ENCODE results near the gene SLC35E4.
"Not testable (repeated sequence)": the region's sequence is repeated elsewhere in the genome, so short reads cannot be mapped to it uniquely, and the experiment has no call there.

SLC35E4 gene

GRCh38 chr22:30646518-30647160 is 11.1 kb downstream of the SLC35E4 start:
- DNase-seq: peak in 1 of 10 donors; percentile 81
- intact Hi-C loops (cut with DNase I): no loop called here

DNA sequence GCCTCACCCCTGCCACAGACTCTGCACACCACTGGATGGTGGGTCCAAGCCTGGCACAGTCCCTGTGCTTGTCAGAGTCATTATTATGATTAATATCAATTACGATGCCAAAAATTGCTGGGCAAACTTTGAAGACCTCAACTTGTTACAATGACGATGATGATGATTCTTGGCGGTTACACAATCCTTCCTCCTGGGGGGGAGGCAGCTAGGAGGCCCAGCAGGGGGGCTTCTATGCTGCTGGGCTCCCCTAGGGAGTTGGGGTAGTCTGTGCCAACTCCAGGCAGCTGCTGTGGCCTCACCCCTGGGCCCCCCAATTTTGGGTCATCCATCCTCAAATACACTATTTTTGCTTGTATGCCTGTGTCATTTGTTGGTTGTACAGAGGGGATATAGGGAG is 12.0 kb downstream of the SLC35E4 start:
- intact Hi-C loops (cut with DNase I): no loop called here
- DNase-seq: peak in 1 of 10 donors; percentile 43

DNA sequence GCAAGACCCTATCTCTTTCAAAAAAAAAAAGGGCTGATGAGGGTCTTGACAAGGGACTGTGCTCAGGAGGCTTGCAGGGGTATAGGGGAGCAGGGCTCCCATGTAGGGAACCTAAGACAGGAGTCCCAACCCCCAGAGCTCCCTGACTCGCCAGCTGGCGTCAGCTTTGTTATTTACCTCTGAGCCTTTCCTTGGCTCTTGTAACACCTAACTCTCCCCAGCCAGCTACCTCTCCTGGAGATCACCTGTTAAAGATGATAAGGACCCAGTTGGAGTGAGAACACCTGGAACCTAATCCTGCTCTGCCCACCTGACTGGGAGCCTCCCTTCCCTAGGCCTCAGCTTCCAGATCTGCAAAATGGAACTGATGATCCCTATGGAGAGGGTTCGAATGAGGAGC is 13.2 kb downstream of the SLC35E4 start:
- peak in 1 of 10 donors; percentile 24 for DNase-seq
- intact Hi-C loops (cut with DNase I): no loop called here

- DNase-seq: peak in 3 of 10 donors; percentile 38 to 88 (median 71)
- intact Hi-C loops (cut with DNase I): no loop called here
Measured at GRCh38 chr22:30649430-30650007, 13.9 kb downstream of the SLC35E4 start.

DNA sequence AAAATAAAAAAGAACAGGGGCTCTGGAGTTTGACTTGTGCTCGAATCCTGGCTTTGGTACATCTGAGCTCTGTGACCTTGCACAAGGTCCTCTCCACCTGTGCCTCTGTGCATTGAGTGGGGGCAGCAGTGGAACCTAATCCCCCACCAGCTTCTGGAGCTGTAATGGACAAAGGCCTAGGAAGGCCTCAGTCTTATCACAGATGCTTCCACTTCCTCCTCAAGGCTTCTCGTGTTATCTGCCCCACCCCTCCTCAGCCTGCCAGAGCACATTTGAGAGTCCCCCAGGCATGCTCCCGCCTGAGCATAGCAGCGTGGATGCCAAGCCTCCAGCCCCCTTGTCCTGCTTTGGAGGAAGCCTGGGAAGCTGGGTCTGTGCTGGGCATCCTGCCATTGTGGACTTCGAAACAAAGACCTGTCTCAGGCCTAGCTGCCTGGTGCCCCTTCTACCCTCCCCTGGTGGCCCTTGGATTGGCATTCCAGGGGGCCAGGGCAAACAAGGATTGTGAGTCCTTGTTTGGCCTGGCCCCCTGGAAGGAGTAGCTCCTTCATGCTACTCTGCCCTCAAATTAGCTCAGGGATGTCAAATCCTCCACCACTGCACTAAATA is 15.0 kb downstream of the SLC35E4 start:
- DNase-seq: peak; percentile 50 to 94 (median 71)

DNA sequence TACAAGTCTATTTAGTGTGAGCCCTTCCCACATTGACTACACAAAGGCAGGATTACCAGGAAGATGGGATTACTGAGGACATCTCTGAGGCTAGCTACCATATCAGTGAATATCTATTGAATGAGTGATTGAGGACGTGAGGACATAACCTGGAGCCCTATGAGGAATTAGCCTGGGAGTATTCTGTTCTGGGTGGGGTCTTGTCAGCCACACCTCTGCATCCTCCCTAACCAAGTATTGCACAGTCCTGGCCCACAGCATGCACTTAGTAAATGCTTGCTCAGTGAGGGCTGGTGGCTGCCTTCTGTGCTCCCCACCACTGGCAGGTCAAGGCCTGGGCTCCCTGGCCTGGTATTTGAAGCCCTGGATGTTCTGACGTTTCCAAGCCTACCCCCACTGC is 17.3 kb downstream of the SLC35E4 start:
- intact Hi-C loops (cut with DNase I): no loop called here
- peak in 1 of 10 donors; percentile 47 for DNase-seq

More for the DNA sequence above, 15.0 kb downstream of the SLC35E4 start:
- intact Hi-C loops (cut with DNase I): no loop called here

GRCh38 chr22:30654361-30654760 is 18.8 kb downstream of the SLC35E4 start:
- intact Hi-C loops (cut with DNase I): no loop called here
- DNase-seq: peak in 1 of 10 donors; percentile 48

GRCh38 chr22:30655532-30655931 is 20.0 kb downstream of the SLC35E4 start:
- DNase-seq: no peak
- intact Hi-C loops (cut with DNase I): no loop called here

DNA sequence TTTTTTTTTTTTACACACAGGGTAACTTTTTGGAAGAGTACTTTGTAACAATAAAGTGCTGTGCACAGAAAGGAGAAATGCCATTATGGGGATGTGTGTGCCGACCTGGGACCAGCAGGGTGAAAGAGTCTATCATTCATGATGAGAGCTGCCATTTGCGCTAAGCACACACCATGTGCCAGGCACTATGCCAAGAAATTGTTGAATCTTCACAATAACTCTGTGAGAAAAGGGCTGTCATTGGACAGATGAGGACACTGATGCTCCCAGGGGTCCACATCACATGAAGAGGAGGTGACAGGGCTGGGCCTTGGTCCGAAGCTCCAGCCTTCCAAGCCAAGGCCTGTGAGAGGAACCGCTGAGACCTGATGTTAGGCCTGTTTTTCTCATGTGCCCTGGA is 26.5 kb downstream of the SLC35E4 start:
- peak in 2 of 10 donors; percentile 35 to 49 for DNase-seq
- intact Hi-C loops (cut with DNase I): no loop called here

DNA sequence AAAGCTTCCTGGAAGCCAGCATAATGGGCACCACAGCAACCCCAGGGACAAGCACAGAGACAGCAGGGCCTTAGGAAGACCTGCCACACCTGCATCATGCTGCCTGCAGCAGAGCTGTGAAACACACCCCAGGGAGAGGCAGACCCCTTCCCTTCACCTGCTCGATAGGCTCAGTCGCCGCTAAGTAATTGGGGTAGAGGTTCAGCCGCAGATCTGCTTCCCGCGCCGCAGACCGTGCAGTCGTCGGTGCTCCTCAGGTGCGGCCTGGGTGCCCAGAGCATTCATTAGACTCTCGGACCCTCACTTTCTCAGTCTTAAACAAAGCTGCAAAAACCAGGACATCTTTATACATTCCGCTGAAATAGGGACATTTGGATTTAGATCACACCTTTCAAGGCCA is 29.2 kb downstream of the SLC35E4 start:
- DNase-seq: peak in 1 of 10 donors; percentile 64
- intact Hi-C loops (cut with DNase I): no loop called here

DNA sequence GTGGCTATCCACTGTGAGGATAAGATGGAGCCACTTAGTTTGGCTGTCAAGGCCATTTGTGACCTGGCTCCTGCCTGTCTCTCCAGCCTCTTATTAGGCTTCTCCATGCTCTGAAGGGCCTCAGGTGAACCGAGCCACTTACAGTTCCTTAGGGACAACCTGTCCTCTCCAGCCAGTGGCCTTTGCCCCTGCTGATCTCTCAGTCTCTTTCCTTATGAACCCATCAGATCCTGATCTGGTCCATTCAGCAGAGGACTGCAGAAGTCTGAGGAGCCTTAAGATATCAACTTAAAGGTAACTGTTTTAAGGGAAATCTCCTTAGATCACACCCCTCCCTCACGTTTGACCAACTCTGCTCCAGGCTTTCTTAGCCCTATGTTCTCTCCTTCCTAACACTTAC is 29.7 kb downstream of the SLC35E4 start:
- intact Hi-C loops (cut with DNase I): no loop called here
- peak in 1 of 10 donors; percentile 32 for DNase-seq

GRCh38 chr22:30665786-30666185 is 30.2 kb downstream of the SLC35E4 start:
- intact Hi-C loops (cut with DNase I): no loop called here

DNA sequence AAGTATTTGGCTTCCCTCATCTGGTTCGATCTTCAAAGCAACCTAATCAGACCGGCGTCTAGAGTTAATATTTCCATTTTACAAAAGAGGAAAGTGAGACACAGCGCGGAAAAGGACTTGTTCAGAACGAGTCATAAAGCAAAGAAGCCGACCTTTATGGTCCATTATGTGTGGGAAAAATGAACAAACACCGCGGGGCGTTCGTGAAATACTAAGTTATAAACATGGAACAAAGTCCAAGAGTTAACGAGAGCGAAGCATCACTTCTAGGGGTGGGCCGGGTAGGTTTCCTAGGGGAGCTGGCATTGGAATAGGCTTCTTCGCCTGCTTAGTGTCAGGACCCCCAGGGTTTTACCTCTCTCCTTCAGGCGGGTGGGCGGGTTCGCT is 31.5 kb downstream of the SLC35E4 start:
- no peak for DNase-seq
- intact Hi-C loops (cut with DNase I): no loop called here

More at GRCh38 chr22:30665786-30666185, 30.2 kb downstream of the SLC35E4 start:
- no peak for DNase-seq

GRCh38 chr22:30667494-30668385 is 32.2 kb downstream of the SLC35E4 start, which contains the start of gene DUSP18:
Gene DUSP18, minus strand, starts transcription at chr22:30667875. Its CDS starts 3,872 bp downstream, at chr22:30664003.
- intact Hi-C loops (cut with DNase I): no loop called here
- peak; percentile 85 to 98 (median 94) for DNase-seq

- peak in 1 of 10 donors; percentile 80 for DNase-seq
- intact Hi-C loops (cut with DNase I): no loop called here
Measured at GRCh38 chr22:30668386-30668710, 32.8 kb downstream of the SLC35E4 start.

DNA sequence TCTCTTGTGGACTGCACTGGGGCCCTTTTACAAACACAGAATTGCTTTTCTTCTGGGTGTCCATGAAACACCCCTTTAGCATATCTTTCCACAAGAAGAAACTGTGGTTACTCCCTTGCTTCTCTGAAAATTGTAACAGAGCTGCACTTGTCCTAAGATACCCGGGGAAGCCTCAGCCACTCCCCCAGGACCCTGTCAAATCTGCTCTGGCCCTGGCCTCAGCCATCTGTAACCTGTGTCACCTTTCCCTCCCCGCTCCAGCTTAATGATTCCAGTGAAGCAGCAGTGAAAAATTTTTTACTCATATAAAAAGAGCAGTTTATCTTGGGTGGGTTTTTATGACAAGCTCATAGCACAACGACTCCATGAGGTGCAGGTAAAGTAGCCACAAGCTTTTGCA is 35.5 kb downstream of the SLC35E4 start:
- no peak for DNase-seq
- intact Hi-C loops (cut with DNase I): no loop called here

GRCh38 chr22:30673136-30673535 is 37.6 kb downstream of the SLC35E4 start:
- DNase-seq: peak in 1 of 10 donors; percentile 35
- intact Hi-C loops (cut with DNase I): no loop called here

- peak in 1 of 10 donors; percentile 8 for DNase-seq
- intact Hi-C loops (cut with DNase I): no loop called here
Measured at GRCh38 chr22:30674482-30674881, 38.9 kb downstream of the SLC35E4 start.

- DNase-seq: peak in 1 of 10 donors; percentile 34
- intact Hi-C loops (cut with DNase I): no loop called here
Measured at GRCh38 chr22:30675436-30675835, 39.9 kb downstream of the SLC35E4 start.

DNA sequence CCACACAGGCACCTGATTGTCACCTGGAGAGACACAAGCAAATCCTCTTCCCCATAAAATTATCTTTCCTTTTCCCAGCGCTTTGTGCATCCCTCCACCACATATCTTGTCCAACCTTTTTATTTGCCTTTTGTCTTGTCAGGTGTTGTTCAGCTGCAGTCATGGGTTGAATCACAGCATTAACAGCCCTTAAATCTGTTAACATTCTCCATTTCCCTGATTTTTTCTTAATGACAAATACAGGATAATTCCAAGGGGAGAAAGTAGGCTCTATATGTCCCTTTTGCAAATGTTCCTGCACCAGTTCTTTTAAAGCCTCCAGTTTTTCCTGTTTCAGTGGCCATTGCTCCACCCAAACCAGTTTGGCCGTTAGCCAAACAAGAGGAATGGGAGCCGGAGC is 41.0 kb downstream of the SLC35E4 start:
- peak in 1 of 10 donors; percentile 15 for DNase-seq
- intact Hi-C loops (cut with DNase I): not testable (repeated sequence)
